SK-N-SH (cell line): ENCODE measurements around the gene EEF1AKMT4. TPM values are rescaled to one million over a fixed set of nuclear protein-coding genes. Genes with fewer than 3 reads are reported as not detected.

Experiments used
- CTCF ChIA-PET: fragments of 300-600, 350-600 bp; formaldehyde crosslinking; extraction: SDS; loops from one replicate; lab custom pipeline; 2021; lab: Yijun Ruan, JAX
- POLR2A ChIA-PET: fragments of 350-600 bp; sonication (Branson Sonifier 250); formaldehyde crosslinking; extraction: SDS; loops from one replicate; lab custom pipeline; 2020; ENCODE audit warnings: antibody characterized with exemption, inconsistent platforms; lab: Yijun Ruan, JAX
- DNase-seq: peaks from one replicate; pipeline ENCODE4 v3.0.0; 2012
- H2AFZ ChIP-seq: fragments of 200-600 bp; sonication (generic); 2 replicates; pipeline ENCODE4 v1.8.1; 2016; ENCODE audit warnings: antibody characterized with exemption, mild to moderate bottlenecking, low read depth
- H3F3A ChIP-seq: fragments of 200-600 bp; sonication (generic); replicated peaks from 2 replicates; pipeline ENCODE3; 2016; ENCODE audit warnings: antibody characterized with exemption, mild to moderate bottlenecking; ENCODE audit not compliant: insufficient read depth
- H3K27ac ChIP-seq, 2 experiments: fragments of 200-500 bp in 1 of 2; fragments of 200-600 bp in 1 of 2; sonication (Bioruptor generic) in 1 of 2; sonication (generic), shearing (Covaris generic) in 1 of 2; 2 replicates each; pipeline versions ENCODE4 v1.5.1 to v1.6.1; 2014 to 2016; ENCODE audit warnings: low read depth in 2 of 2, inconsistent platforms in 1 of 2, low read length in 1 of 2, mild to moderate bottlenecking in 1 of 2, mixed read lengths in 1 of 2
- H3K27me3 ChIP-seq: fragments of 200-600 bp; sonication (generic), shearing (Covaris generic); 2 replicates; pipeline ENCODE4 v1.6.1; 2016; ENCODE audit warnings: mixed run types; ENCODE audit not compliant: insufficient read depth
- H3K36me3 ChIP-seq, 2 experiments: fragments of 200-500 bp in 1 of 2; fragments of 200-600 bp in 1 of 2; sonication (Bioruptor generic) in 1 of 2; sonication (generic) in 1 of 2; replicated peaks in 1 of 2; 2 replicates each; pipeline versions ENCODE3 to v1.5.1; 2014 to 2016; ENCODE audit warnings: low read length in 1 of 2, mild to moderate bottlenecking in 1 of 2; ENCODE audit not compliant: insufficient read depth in 2 of 2, control insufficient read depth in 1 of 2
- H3K4me1 ChIP-seq, 2 experiments: fragments of 200-500 bp in 1 of 2; fragments of 200-600 bp in 1 of 2; sonication (Bioruptor generic) in 1 of 2; sonication (generic), shearing (Covaris generic) in 1 of 2; 2 replicates each; pipeline versions ENCODE4 v1.5.1 to v1.6.1; 2014 to 2016; ENCODE audit warnings: low read depth in 1 of 2, low read length in 1 of 2, mixed run types in 1 of 2; ENCODE audit not compliant: insufficient read depth in 2 of 2, control insufficient read depth in 1 of 2
- H3K4me2 ChIP-seq: fragments of 200-600 bp; sonication (generic), shearing (Covaris generic); 2 replicates; pipeline ENCODE4 v1.6.1; 2017; ENCODE audit warnings: mixed run types
- H3K4me3 ChIP-seq, 2 experiments: fragments of 200-500 bp in 1 of 2; fragments of 200-600 bp in 1 of 2; sonication (Bioruptor generic) in 1 of 2; sonication (generic), shearing (Covaris generic) in 1 of 2; 2 replicates each; pipeline versions ENCODE4 v1.5.1 to v1.8.1; 2014 to 2016; ENCODE audit warnings: low read depth in 2 of 2, inconsistent platforms in 1 of 2, low read length in 1 of 2, mild to moderate bottlenecking in 1 of 2, mixed read lengths in 1 of 2, moderate library complexity in 1 of 2
- H3K79me2 ChIP-seq: fragments of 200-600 bp; sonication (generic); 2 replicates; pipeline ENCODE4 v1.8.1; 2017; ENCODE audit warnings: mild to moderate bottlenecking; ENCODE audit not compliant: insufficient read depth
- H3K9ac ChIP-seq: fragments of 200-600 bp; sonication (generic); 2 replicates; pipeline ENCODE4 v1.6.1; 2017; ENCODE audit warnings: mixed run types
- H3K9me2 ChIP-seq: fragments of 200-600 bp; sonication (generic); 2 replicates; pipeline ENCODE4 v1.6.1; 2017; ENCODE audit warnings: mixed run types
- H3K9me3 ChIP-seq: fragments of 200-600 bp; sonication (generic); 2 replicates; pipeline ENCODE4 v1.6.1; 2017; ENCODE audit warnings: mixed run types, mild to moderate bottlenecking, moderate library complexity
- H4K20me1 ChIP-seq: fragments of 200-600 bp; sonication (generic); 2 replicates; pipeline ENCODE4 v1.6.1; 2017; ENCODE audit warnings: mild to moderate bottlenecking, mixed run types; ENCODE audit not compliant: insufficient read depth
- CHD2 ChIP-seq: fragments of 150-350 bp; IDR thresholded peaks from 2 replicates; pipeline ENCODE4 v1.6.1; 2018; ENCODE audit warnings: low read length; ENCODE audit not compliant: partially characterized antibody
- CTCF ChIP-seq: fragments of 200-600 bp; sonication (generic); IDR thresholded peaks from 2 replicates; pipeline ENCODE4 v1.6.1; 2017; ENCODE audit warnings: antibody characterized with exemption, mild to moderate bottlenecking, moderate library complexity
- EP300 ChIP-seq, 2 experiments: IDR thresholded peaks; 2 replicates each; pipeline versions ENCODE4 v1.4.0 to v1.6.1; 2012; ENCODE audit warnings: borderline replicate concordance in 1 of 2, low read depth in 1 of 2, low read length in 1 of 2
- EZH2phosphoT487 ChIP-seq: fragments of 200-600 bp; sonication (generic); IDR thresholded peaks from 2 replicates; pipeline ENCODE4 v1.6.1; 2017; ENCODE audit warnings: low read depth, mixed run types, mild to moderate bottlenecking, antibody characterized with exemption, moderate library complexity, borderline replicate concordance
- FOXJ3 ChIP-seq: sonication (generic); formaldehyde crosslinking; IDR thresholded peaks from 2 replicates; pipeline ENCODE4 v1.5.1; 2020; ENCODE audit warnings: mild to moderate bottlenecking, missing genetic modification reagents
- GABPA ChIP-seq: IDR thresholded peaks from 2 replicates; pipeline ENCODE4 v1.4.0; 2012; ENCODE audit warnings: low read depth, mild to moderate bottlenecking
- GATA2 ChIP-seq: sonication (generic); formaldehyde crosslinking; IDR thresholded peaks from 2 replicates; pipeline ENCODE4 v1.5.0; 2020; ENCODE audit warnings: mild to moderate bottlenecking, missing genetic modification reagents
- IRF3 ChIP-seq: fragments of 150-350 bp; IDR thresholded peaks from 2 replicates; pipeline ENCODE4 v1.6.1; 2016; ENCODE audit warnings: mild to moderate bottlenecking, low read depth, low read length
- MXI1 ChIP-seq: IDR thresholded peaks from 2 replicates; pipeline ENCODE4 v1.6.1; 2012; ENCODE audit warnings: mild to moderate bottlenecking, low read depth, low read length, improper control_type of control experiment
- NFIC ChIP-seq: IDR thresholded peaks from 2 replicates; pipeline ENCODE4 v1.4.0; 2012; ENCODE audit warnings: borderline replicate concordance
- POLR2AphosphoS5 ChIP-seq: IDR thresholded peaks from 2 replicates; pipeline ENCODE4 v1.6.1; 2012; ENCODE audit warnings: low read depth, low read length
- RAD21 ChIP-seq: IDR thresholded peaks from 2 replicates; pipeline ENCODE4 v1.6.1; 2012; ENCODE audit warnings: mild to moderate bottlenecking, low read length
- REST ChIP-seq: IDR thresholded peaks from 2 replicates; pipeline ENCODE4 v1.6.1; 2012; ENCODE audit warnings: mild to moderate bottlenecking, low read depth, low read length, moderate library complexity
- RFX5 ChIP-seq: IDR thresholded peaks from 2 replicates; pipeline ENCODE4 v1.6.1; 2012; ENCODE audit warnings: mild to moderate bottlenecking, improper control_type of control experiment, low read length
- RXRA ChIP-seq: IDR thresholded peaks from 2 replicates; pipeline ENCODE4 v1.4.0; 2012; ENCODE audit warnings: low read depth, mild to moderate bottlenecking, borderline replicate concordance
- SIN3A ChIP-seq: IDR thresholded peaks from 2 replicates; pipeline ENCODE4 v1.6.1; 2012; ENCODE audit warnings: low read depth, mild to moderate bottlenecking, low read length, moderate library complexity, borderline replicate concordance
- TAF1 ChIP-seq: IDR thresholded peaks from 2 replicates; pipeline ENCODE4 v1.6.1; 2012; ENCODE audit warnings: low read depth, mild to moderate bottlenecking, low read length, moderate library complexity, borderline replicate concordance
- TCF12 ChIP-seq: IDR thresholded peaks from 2 replicates; pipeline ENCODE4 v1.4.0; 2012
- USF1 ChIP-seq: IDR thresholded peaks from 2 replicates; pipeline ENCODE4 v1.4.0; 2012; ENCODE audit warnings: low read depth, borderline replicate concordance
- USF2 ChIP-seq: fragments of 150-350 bp; IDR thresholded peaks from 2 replicates; pipeline ENCODE4 v1.6.1; 2017; ENCODE audit warnings: antibody characterized with exemption, low read length, low read depth, borderline replicate concordance
- WGBS: methylation state at CpG from one replicate; pipeline ENCODE4 v1.1.6; 2017; ENCODE audit warnings: low lambda C conversion rate; 5-methylcytosine and 5-hydroxymethylcytosine counted together
- polyA plus RNA-seq, 3 experiments: library from polyadenylated mRNA; depleted of rRNA; stranded (reverse); fragments of >200 nt; gene quantifications; 2 replicates each; pipeline ENCODE4 v1.2.3, GENCODE V29; 2012

Gene EEF1AKMT4
- polyA plus RNA-seq, 1 of the 3 experiments (the other 2 are of a cell fraction): 9.3 TPM

- TF ChIP-seq MXI1 (no peak), EP300 (IDR thresholded peaks at IDR 0.05; ENCODE audit: borderline replicate concordance in 1 of 2, low read depth in 1 of 2, low read length in 1 of 2) (no peak), TCF12 (no peak), POLR2AphosphoS5 (no peak), USF2 (no peak), GABPA (no peak), FOXJ3 (CRISPR knock-in tag) (no peak), IRF3 (no peak), USF1 (no peak), SIN3A (no peak), NFIC (no peak)
- TF ChIP-seq, all 33 proteins: peak for 0
Observed at GRCh38 chr3:184238246-184238818, 11.1 kb upstream of the EEF1AKMT4 start (continued).

- Histone ChIP-seq H2AFZ (no peak overlapping the region), H3K36me3 (peaks cover 3 to 22% of the 10 kb centered on the region in 2 experiments), H4K20me1 (0 out of 2 replicates have a peak, but pooled peaks cover 11% of the 10 kb centered on the region), H3K4me1 (peaks cover 0 to 5% of the 10 kb centered on the region in 2 experiments; a peak in 1 of 4 replicates), H3F3A (no peaks in the 10 kb centered on the region), H3K27me3 (no peaks in the 10 kb centered on the region), H3K4me2 (no peak overlapping the region), H3K79me2 (no peaks in the 10 kb centered on the region), H3K27ac (no peak overlapping the region), H3K4me3 (no peak overlapping the region), H3K9ac (no peak overlapping the region), H3K9me2 (no peaks in the 10 kb centered on the region), H3K9me3 (no peaks in the 10 kb centered on the region)
- ChIA-PET POLR2A (no interaction called here), CTCF (interaction anchor here (0.6 to 3.5 kb wide), 4 partner anchors 11 to 1061 kb away, joined by 3 to 25 read pairs (median 7); partner anchors contain the start of genes EEF1AKMT4 and VWA5B2)
- 100% methylated on average over 2 of the region's 8 CpGs for WGBS
- no peak for DNase-seq
- TF ChIP-seq NFIC (no peak), RFX5 (no peak), GABPA (no peak), RXRA (no peak), CTCF (no peak), IRF3 (no peak), CHD2 (no peak), EP300 (IDR thresholded peaks at IDR 0.05; ENCODE audit: borderline replicate concordance in 1 of 2, low read depth in 1 of 2, low read length in 1 of 2) (no peak), RAD21 (no peak), MXI1 (no peak), FOXJ3 (CRISPR knock-in tag) (no peak), REST (no peak), TAF1 (no peak), EZH2phosphoT487 (no peak), GATA2 (CRISPR knock-in tag) (no peak), TCF12 (no peak)
Observed at GRCh38 chr3:184239221-184239620, 10.3 kb upstream of the EEF1AKMT4 start.
